GM20000 (cell line): ENCODE data around the gene KLF8.
"Not testable (repeated sequence)": the region's sequence is repeated elsewhere in the genome, so short reads cannot be mapped to it uniquely, and the experiment has no call there.

ENCODE experiments used
- DNase-seq: peaks from one replicate; pipeline ENCODE4 v3.0.0; 2012; ENCODE audit warnings: low spot score
- TF ChIP-seq, protein P1 (sequence below): IDR thresholded peaks from 2 replicates; pipeline ENCODE4 v1.5.1; 2012; ENCODE audit warnings: mild to moderate bottlenecking, control low read depth; ENCODE audit errors: extremely low read depth, missing control alignments

Gene KLF8

DNA sequence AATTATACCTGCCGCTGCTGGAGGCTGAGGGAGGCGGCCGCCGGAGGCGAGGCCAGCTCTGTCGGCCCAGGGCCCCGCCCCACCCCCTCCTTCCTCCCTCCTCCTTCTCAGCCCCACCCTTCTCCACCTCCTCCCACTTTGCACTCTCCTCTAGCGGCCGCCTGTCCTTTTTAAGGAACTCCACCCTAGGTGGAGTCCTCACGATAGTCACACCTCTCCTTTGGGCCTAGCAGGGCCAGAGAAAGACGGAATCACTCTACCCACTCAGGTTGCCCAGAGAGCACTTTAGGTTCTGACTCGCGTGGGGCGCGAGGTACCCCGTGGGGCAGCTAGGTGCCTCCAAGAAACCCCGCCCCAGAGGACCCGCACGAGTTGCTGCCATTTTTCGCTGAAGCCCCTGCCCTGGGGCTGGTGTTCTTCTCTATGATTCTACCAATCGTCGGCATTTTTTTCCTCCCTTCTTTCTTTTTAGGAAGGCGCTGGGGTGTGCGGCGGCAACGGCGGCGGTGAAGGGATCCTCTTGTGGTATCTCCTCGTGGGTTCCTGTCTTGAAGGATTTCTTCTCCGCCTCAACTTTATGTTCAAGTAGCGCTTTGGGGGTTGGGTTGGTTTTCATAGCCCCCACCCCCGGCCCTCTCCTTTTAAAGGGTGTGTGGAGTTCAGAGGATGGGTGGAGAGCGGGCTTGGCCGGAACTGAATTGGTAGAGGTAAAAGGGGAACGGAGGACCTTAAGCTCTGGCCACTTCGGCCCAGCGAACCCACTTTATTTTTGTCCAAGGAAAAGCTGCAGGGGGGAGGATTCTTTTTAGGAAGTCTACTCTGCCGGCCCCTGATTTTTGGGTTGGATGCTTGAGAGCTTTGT is at the start of gene KLF8:
Gene KLF8 (plus strand): TSS at position 136 of the 862 bp plus-strand sequence. CDS start 979 bp downstream, outside the sequence.
- peak; percentile 69 for DNase-seq
- TF ChIP-seq, protein P1, sequence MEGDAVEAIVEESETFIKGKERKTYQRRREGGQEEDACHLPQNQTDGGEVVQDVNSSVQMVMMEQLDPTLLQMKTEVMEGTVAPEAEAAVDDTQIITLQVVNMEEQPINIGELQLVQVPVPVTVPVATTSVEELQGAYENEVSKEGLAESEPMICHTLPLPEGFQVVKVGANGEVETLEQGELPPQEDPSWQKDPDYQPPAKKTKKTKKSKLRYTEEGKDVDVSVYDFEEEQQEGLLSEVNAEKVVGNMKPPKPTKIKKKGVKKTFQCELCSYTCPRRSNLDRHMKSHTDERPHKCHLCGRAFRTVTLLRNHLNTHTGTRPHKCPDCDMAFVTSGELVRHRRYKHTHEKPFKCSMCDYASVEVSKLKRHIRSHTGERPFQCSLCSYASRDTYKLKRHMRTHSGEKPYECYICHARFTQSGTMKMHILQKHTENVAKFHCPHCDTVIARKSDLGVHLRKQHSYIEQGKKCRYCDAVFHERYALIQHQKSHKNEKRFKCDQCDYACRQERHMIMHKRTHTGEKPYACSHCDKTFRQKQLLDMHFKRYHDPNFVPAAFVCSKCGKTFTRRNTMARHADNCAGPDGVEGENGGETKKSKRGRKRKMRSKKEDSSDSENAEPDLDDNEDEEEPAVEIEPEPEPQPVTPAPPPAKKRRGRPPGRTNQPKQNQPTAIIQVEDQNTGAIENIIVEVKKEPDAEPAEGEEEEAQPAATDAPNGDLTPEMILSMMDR: no peak

DNA sequence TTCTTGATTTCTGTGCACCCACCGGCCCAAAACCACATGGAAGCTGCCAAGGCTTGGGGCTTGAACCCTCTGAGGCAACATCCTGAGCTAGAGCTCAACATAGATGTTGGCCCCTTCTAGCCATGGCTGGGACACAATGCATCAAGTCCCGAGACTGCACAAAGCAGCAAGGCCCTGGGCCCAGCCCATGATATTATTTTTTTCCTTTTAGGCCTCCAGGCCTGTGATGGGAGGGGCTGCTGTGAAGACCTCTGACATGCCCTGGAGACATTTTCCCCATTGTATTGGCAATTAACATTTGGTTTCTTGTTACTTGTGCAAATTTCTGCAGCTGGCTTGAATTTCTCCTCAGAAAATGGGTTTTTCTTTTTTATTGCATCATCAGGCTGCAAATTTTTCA is 25.2 kb upstream of the KLF8 start:
- not testable (repeated sequence) for DNase-seq

DNA sequence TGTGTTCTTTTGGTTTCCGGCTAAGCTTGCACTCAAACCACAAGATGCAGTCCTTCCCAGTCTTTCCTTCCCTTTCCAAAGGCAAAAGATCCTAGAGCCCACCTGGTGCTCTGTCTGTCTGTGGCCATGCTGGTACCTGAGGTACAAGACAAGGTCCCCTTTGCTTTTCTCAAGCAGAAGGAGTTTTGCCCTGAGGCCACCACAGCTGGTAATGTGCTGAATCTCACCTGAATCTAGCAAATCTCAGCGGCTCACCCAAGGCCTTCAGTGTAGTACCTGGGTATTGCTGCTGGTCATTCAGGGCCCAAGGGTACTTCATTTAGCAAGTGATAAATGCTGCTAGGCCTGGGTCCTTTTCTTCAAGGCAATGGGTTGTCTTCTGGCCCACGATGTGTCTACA is 20.5 kb upstream of the KLF8 start:
- DNase-seq: no peak
- TF ChIP-seq, protein P1: no peak

DNA sequence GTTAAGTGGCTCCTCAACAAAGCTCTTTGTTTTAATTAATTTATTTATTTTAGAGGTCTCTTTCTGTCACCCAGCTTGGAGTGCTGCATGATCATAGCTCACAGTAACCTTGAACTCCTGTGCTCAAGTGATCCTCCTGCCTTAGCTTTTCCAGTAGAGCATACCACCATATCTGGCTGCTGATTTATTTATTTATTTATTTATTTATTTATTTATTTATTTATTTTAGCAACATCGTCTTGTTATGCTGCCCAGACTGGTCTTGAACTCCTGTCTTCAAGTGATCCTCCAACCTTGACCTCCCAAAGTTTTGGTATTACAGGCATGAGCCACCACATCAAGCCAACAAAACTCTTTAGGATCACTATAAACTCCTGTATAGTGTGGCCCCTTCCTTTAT is 15.8 kb upstream of the KLF8 start:
- TF ChIP-seq, protein P1: no peak
- no peak for DNase-seq

DNA sequence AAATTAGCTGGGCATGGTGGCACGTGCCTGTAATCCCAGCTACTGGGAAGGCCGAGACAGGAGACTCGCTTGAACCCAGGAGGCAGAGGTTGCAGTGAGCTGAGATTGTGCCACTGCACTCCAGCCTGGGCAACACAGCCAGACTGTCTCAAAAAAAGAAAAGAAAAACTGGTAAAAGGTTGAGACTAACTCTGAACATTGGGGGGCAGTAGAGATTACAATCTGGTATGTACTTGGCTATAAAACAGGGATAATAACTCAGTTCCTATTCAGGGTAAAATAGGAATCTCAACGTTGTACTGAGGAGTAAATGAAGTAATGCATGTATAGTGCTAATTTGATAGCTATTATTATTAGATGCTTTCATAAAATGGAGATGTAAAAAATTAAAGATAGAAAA is 12.5 kb upstream of the KLF8 start:
- DNase-seq: no peak
- TF ChIP-seq, protein P1: no peak

DNA sequence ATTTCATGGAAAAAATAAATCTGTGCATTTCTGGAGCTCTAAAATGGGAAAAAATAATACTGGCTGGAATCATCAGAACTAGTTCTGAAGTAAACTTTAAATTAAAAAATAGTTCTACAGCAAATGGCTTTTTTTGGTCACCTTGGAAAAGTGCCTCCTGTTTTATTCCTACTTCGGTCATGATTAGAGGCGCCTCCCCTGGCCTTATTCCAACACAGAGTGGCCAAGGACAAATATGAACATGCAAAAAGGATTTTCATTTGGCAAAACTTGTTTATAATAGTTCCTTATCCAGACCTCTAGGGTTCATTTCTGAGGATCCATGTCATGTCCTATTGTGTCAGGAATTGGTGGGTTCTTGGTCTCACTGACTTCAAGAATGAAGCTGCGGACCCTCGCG is 11.1 kb upstream of the KLF8 start:
- TF ChIP-seq, protein P1: no peak
- DNase-seq: no peak

DNA sequence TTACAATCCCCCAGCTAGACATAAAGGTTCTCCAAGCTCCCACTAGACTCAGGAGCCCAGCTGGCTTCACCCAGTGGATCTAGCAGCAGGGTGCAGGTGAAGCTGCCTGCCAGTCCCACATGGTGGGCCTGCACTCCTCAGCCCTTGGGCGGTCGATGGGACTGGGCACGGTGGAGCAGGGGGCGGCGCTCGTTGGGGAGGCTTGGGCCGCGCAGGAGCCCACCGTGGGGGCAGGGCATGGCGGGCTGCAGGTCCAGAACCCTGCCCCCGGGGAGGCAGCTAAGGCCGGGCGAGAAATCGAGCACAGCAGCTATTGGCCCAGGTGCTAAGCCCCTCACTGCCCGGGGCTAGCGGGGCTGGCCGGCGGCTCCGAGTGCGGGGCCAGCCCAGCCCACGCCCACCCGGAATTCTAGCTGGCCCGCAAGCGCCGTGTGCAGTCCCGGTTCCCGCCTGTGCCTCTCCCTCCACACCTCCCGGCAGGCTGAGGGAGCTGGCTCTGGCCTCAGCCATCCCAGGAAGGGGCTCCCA is 9.6 kb upstream of the KLF8 start:
- DNase-seq: no peak
- TF ChIP-seq, protein P1: no peak
